HL-60 (cell line): ENCODE measurements around the gene PDE11A.

Experiments used
- CTCF ChIP-seq: IDR thresholded peaks from one replicate; pipeline ENCODE4 v1.5.1; 2011; ENCODE audit warnings: low read length, control low read depth, inconsistent platforms; ENCODE audit not compliant: insufficient read depth
- GABPA ChIP-seq: IDR thresholded peaks from 2 replicates; pipeline ENCODE4 v1.6.1; 2012; ENCODE audit warnings: low read depth
- POLR2AphosphoS5 ChIP-seq: IDR thresholded peaks from 2 replicates; pipeline ENCODE4 v1.6.1; 2012; ENCODE audit warnings: low read depth
- REST ChIP-seq: IDR thresholded peaks from 2 replicates; pipeline ENCODE4 v1.6.1; 2012; ENCODE audit warnings: low read depth; ENCODE audit not compliant: insufficient replicate concordance
- SPI1 ChIP-seq: IDR thresholded peaks from 2 replicates; pipeline ENCODE4 v1.6.1; 2012; ENCODE audit warnings: low read depth, mild to moderate bottlenecking, borderline replicate concordance

- no peak for TF ChIP-seq CTCF
- TF ChIP-seq REST, result no peak
- no peak for TF ChIP-seq POLR2AphosphoS5
- TF ChIP-seq GABPA, result no peak
- TF ChIP-seq SPI1, result no peak
Observed at GRCh38 chr2:177939211-177939610, 133.4 kb downstream of the PDE11A start.
